HCT116 (cell line): ENCODE measurements around the gene ADK. TPM values are rescaled to one million over a fixed set of nuclear protein-coding genes. Genes with fewer than 3 reads are reported as not detected.

Source experiments
- ATAC-seq: fragments of 200-7000 bp; cut with Tn5 transposase; 2 replicates; pipeline ENCODE4 v1.9.1; 2020; ENCODE audit warnings: mild to moderate bottlenecking, moderate library complexity
- BruUV-seq: library from RNA; stranded (reverse); fragments of 400-500 nt; replicated peaks from 2 replicates; lab custom pipeline; 2021; lab: Mats Ljungman, UMichigan
- CTCF ChIA-PET: fragments of 300-600 bp; sonication (Branson Sonifier 250); formaldehyde crosslinking; loops from one replicate; lab custom pipeline; 2021; ENCODE audit warnings: antibody characterized with exemption; lab: Charles Lee
- POLR2A ChIA-PET: fragments of 300-600, 350-600 bp; sonication (Branson Sonifier 250); formaldehyde crosslinking; loops from one replicate; lab custom pipeline; 2021; ENCODE audit warnings: antibody characterized with exemption; lab: Charles Lee
- RAD21 ChIA-PET, 2 experiments: fragments of 300-600 bp; sonication (Branson Sonifier 250); formaldehyde crosslinking; loops; one replicate each; lab custom pipeline; 2023; ENCODE audit warnings: low total read pairs in 2 of 2; ENCODE audit not compliant: uncharacterized antibody in 2 of 2, unreplicated experiment in 2 of 2, low non-redundant PET in 1 of 2; lab: Charles Lee
- DNase-seq: peaks from one replicate; pipeline ENCODE4 v3.0.0-alpha.2; 2010; ENCODE audit warnings: low read depth, low spot score
- H2AFZ ChIP-seq: fragments of 200-600 bp; shearing (Covaris generic), sonication (generic); 2 replicates; pipeline ENCODE4 v1.6.1; 2017; ENCODE audit warnings: low read depth, mixed run types, mixed read lengths, antibody characterized with exemption, low read length; ENCODE audit not compliant: poor library complexity, severe bottlenecking
- H3K27ac ChIP-seq: 2 replicates; pipeline ENCODE4 v1.5.1; 2012; ENCODE audit warnings: low read depth, low read length
- H3K27me3 ChIP-seq: fragments of 200-600 bp; sonication (generic); 2 replicates; pipeline ENCODE4 v1.6.1; 2016; ENCODE audit warnings: mixed run types, low read length, mixed read lengths; ENCODE audit not compliant: insufficient read depth
- H3K36me3 ChIP-seq, 2 experiments: fragments of 200-500 bp in 1 of 2; fragments of 200-600 bp in 1 of 2; sonication (Bioruptor generic) in 1 of 2; sonication (generic) in 1 of 2; 2 replicates each; pipeline versions ENCODE4 v1.5.1 to v1.6.1; 2014 to 2016; ENCODE audit warnings: low read length in 2 of 2, inconsistent platforms in 1 of 2, mixed read lengths in 1 of 2, mixed run types in 1 of 2; ENCODE audit not compliant: insufficient read depth in 2 of 2, control insufficient read depth in 1 of 2
- H3K4me1 ChIP-seq, 2 experiments: fragments of 200-600 bp in 1 of 2; sonication (generic) in 1 of 2; 2 replicates each; pipeline versions ENCODE4 v1.5.1 to v1.6.1; 2012 to 2017; ENCODE audit warnings: low read length in 2 of 2, inconsistent platforms in 1 of 2, mild to moderate bottlenecking in 1 of 2, mixed read lengths in 1 of 2, mixed run types in 1 of 2, moderate library complexity in 1 of 2; ENCODE audit not compliant: insufficient read depth in 2 of 2, control insufficient read depth in 1 of 2
- H3K4me2 ChIP-seq: fragments of 200-600 bp; sonication (generic); 2 replicates; pipeline ENCODE4 v1.6.1; 2017; ENCODE audit warnings: mixed run types, low read length, mixed read lengths
- H3K4me3 ChIP-seq, 2 experiments: fragments of 200-600 bp in 1 of 2; sonication (generic) in 1 of 2; replicated peaks in 1 of 2; 2 replicates each; pipeline ENCODE4 v1.5.1; 2011 to 2016; ENCODE audit warnings: low read length in 2 of 2, control low read depth in 1 of 2, low read depth in 1 of 2, mild to moderate bottlenecking in 1 of 2, mixed read lengths in 1 of 2, mixed run types in 1 of 2
- H3K79me2 ChIP-seq: fragments of 200-600 bp; sonication (generic); 2 replicates; pipeline ENCODE4 v1.6.1; 2017; ENCODE audit warnings: mild to moderate bottlenecking, mixed run types, low read length, moderate library complexity, mixed read lengths; ENCODE audit not compliant: insufficient read depth
- H3K9ac ChIP-seq: fragments of 200-600 bp; sonication (generic); 2 replicates; pipeline ENCODE4 v1.6.1; 2016; ENCODE audit warnings: low read length, mixed read lengths
- H3K9me2 ChIP-seq: fragments of 200-600 bp; sonication (generic), shearing (Covaris generic); 2 replicates; pipeline ENCODE4 v1.6.1; 2017; ENCODE audit warnings: mixed run types, mild to moderate bottlenecking, moderate library complexity; ENCODE audit not compliant: insufficient read depth
- H3K9me3 ChIP-seq, 2 experiments: fragments of 200-500 bp in 1 of 2; fragments of 200-600 bp in 1 of 2; sonication (Bioruptor generic) in 1 of 2; sonication (generic) in 1 of 2; 2 replicates each; pipeline ENCODE4 v1.6.1; 2014 to 2017; ENCODE audit warnings: low read length in 2 of 2, mixed read lengths in 2 of 2, inconsistent platforms in 1 of 2, low read depth in 1 of 2, mild to moderate bottlenecking in 1 of 2, mixed run types in 1 of 2, moderate library complexity in 1 of 2; ENCODE audit not compliant: control insufficient read depth in 1 of 2, insufficient read depth in 1 of 2
- H4K20me1 ChIP-seq: fragments of 200-600 bp; sonication (generic), shearing (Covaris generic); 2 replicates; pipeline ENCODE4 v1.6.1; 2017; ENCODE audit warnings: mixed run types, mild to moderate bottlenecking, moderate library complexity; ENCODE audit not compliant: insufficient read depth
- CEBPB ChIP-seq: IDR thresholded peaks from 2 replicates; pipeline ENCODE4 v1.6.1; 2012; ENCODE audit warnings: low read depth
- EZH2 ChIP-seq: fragments of 200-600 bp; sonication (generic); IDR thresholded peaks from 2 replicates; pipeline ENCODE4 v1.6.1; 2017; ENCODE audit warnings: antibody characterized with exemption, mixed run types
- EZH2phosphoT487 ChIP-seq: fragments of 200-600 bp; IDR thresholded peaks from 2 replicates; pipeline ENCODE4 v1.6.1; 2018; ENCODE audit warnings: antibody characterized with exemption, borderline replicate concordance
- FOSL1 ChIP-seq: IDR thresholded peaks from 2 replicates; pipeline ENCODE4 v1.6.1; 2012; ENCODE audit warnings: low read depth
- JUND ChIP-seq: IDR thresholded peaks from 2 replicates; pipeline ENCODE4 v1.6.1; 2012
- POLR2A ChIP-seq: IDR thresholded peaks from 2 replicates; pipeline ENCODE4 v1.7.0; 2011; ENCODE audit warnings: borderline replicate concordance; ENCODE audit not compliant: insufficient read depth, insufficient read length; ENCODE audit errors: extremely low read depth
- POLR2AphosphoS5 ChIP-seq: IDR thresholded peaks from 2 replicates; pipeline ENCODE4 v1.6.1; 2011; ENCODE audit warnings: mild to moderate bottlenecking, low read depth, low read length, moderate library complexity
- RAD21 ChIP-seq: IDR thresholded peaks from 2 replicates; pipeline ENCODE4 v1.6.1; 2012; ENCODE audit warnings: low read depth, mild to moderate bottlenecking
- SIN3A ChIP-seq: IDR thresholded peaks from 2 replicates; pipeline ENCODE4 v1.6.1; 2012; ENCODE audit warnings: low read depth
- SP1 ChIP-seq: IDR thresholded peaks from 2 replicates; pipeline ENCODE4 v1.6.1; 2012; ENCODE audit warnings: low read depth
- SRF ChIP-seq: IDR thresholded peaks from 2 replicates; pipeline ENCODE4 v1.6.1; 2012; ENCODE audit warnings: low read depth
- TCF7L2 ChIP-seq: IDR thresholded peaks from 2 replicates; pipeline ENCODE4 v1.7.0; 2011; ENCODE audit warnings: borderline replicate concordance, inconsistent platforms; ENCODE audit not compliant: insufficient read depth, insufficient read length; ENCODE audit errors: extremely low read depth
- ZBTB33 ChIP-seq: IDR thresholded peaks from 2 replicates; pipeline ENCODE4 v1.6.1; 2011; ENCODE audit warnings: mild to moderate bottlenecking, low read length, moderate library complexity; ENCODE audit not compliant: insufficient replicate concordance; ENCODE audit errors: extremely low read depth
- ZFX ChIP-seq: fragments of 450-650 bp; IDR thresholded peaks from 2 replicates; pipeline ENCODE4 v1.6.1; 2017
- ZNF274 ChIP-seq: fragments of 200-500 bp; sonication (Bioruptor generic); IDR thresholded peaks from 2 replicates; pipeline ENCODE4 v1.6.1; 2014; ENCODE audit warnings: mild to moderate bottlenecking, low read depth, low read length, inconsistent platforms
- intact Hi-C: fragments of 100-400 bp; cut with micrococcal nuclease; formaldehyde crosslinking; loops from 2 replicates; pipeline ENCODE4 v1.10.0; 2022
- total RNA-seq: library from RNA; stranded (reverse); gene quantifications from one replicate; pipeline ENCODE4 v1.2.1, GENCODE V29; 2021; ENCODE audit not compliant: unreplicated experiment
- TF ChIP-seq, protein P1 (sequence below): IDR thresholded peaks from 2 replicates; pipeline ENCODE4 v1.6.1; 2012
- TF ChIP-seq, protein P2 (sequence below), 3 experiments: fragments of 200-600 bp in 1 of 3; sonication (generic) in 1 of 3; IDR thresholded peaks in 2 of 3; conservative IDR thresholded peaks in 1 of 3; 2 replicates each; pipeline ENCODE4 v1.5.1; 2012 to 2017; ENCODE audit warnings: low read depth in 2 of 3, low read length in 2 of 3, antibody characterized with exemption in 1 of 3, borderline replicate concordance in 1 of 3, control low read depth in 1 of 3, mild to moderate bottlenecking in 1 of 3, mixed read lengths in 1 of 3, mixed run types in 1 of 3, moderate library complexity in 1 of 3; ENCODE audit not compliant: insufficient read depth in 1 of 3

The ADK gene
- total RNA-seq, 1 experiment from 2014 or later = 55.0 TPM

DNA sequence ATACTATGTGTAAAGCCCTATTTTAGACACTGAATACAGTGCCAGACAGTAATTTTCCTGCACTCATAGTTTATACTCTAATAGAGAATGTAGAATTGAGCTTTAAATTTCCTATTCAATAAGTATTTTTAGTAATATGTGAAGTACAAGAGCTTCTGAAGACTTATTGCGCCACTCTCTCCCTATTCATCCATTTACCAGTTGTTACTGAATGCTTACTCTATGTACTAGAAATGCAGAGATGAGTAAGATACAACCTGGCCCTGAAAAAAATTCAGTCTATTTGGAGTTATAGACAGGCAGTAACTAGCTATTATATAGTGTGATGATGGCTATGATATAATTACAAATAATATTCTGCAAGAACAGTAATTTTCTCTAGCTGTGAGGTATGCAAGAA, 98.8 kb downstream of the ADK start:
- no peak overlapping the region for H3K4me3 ChIP-seq
- DNase-seq = no peak
- H3K27me3 ChIP-seq = no peaks in the 10 kb centered on the region
- H3K4me2 ChIP-seq = no peak overlapping the region
- BruUV-seq = no TSS peak
- peaks cover 4% of the 10 kb centered on the region in 2 experiments; a peak in 3 of 4 replicates for H3K4me1 ChIP-seq
- no peaks in the 10 kb centered on the region; the same call in 1 of the 2 replicates for H3K79me2 ChIP-seq
- H4K20me1 ChIP-seq = no peaks in the 10 kb centered on the region
- no peaks in the 10 kb centered on the region for H3K9me3 ChIP-seq
- ChIA-PET POLR2A (no interaction called here), CTCF (no interaction called here), RAD21 (no interaction called here)
- no peaks in the 10 kb centered on the region for H3K9me2 ChIP-seq
- no peak for TF ChIP-seq ZFX
- no peak for TF ChIP-seq POLR2AphosphoS5
- no peak for TF ChIP-seq ZNF274
- TF ChIP-seq SP1 = no peak
- TF ChIP-seq, protein P1, sequence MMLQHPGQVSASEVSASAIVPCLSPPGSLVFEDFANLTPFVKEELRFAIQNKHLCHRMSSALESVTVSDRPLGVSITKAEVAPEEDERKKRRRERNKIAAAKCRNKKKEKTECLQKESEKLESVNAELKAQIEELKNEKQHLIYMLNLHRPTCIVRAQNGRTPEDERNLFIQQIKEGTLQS = no peak
- no peak for TF ChIP-seq CEBPB
- TF ChIP-seq FOSL1 = no peak
- TF ChIP-seq JUND = no peak
- no peak for TF ChIP-seq EZH2phosphoT487
- TF ChIP-seq, protein P2, sequence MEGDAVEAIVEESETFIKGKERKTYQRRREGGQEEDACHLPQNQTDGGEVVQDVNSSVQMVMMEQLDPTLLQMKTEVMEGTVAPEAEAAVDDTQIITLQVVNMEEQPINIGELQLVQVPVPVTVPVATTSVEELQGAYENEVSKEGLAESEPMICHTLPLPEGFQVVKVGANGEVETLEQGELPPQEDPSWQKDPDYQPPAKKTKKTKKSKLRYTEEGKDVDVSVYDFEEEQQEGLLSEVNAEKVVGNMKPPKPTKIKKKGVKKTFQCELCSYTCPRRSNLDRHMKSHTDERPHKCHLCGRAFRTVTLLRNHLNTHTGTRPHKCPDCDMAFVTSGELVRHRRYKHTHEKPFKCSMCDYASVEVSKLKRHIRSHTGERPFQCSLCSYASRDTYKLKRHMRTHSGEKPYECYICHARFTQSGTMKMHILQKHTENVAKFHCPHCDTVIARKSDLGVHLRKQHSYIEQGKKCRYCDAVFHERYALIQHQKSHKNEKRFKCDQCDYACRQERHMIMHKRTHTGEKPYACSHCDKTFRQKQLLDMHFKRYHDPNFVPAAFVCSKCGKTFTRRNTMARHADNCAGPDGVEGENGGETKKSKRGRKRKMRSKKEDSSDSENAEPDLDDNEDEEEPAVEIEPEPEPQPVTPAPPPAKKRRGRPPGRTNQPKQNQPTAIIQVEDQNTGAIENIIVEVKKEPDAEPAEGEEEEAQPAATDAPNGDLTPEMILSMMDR (IDR thresholded peaks at IDR 0.05 in 2 of 3, conservative IDR thresholded peaks at IDR 0.05 in 1 of 3; ENCODE audit: borderline replicate concordance in 1 of 3, insufficient read depth in 1 of 3, low read depth in 2 of 3, low read length in 2 of 3) = no peak
- no peak for TF ChIP-seq POLR2A
- no peak for TF ChIP-seq ZBTB33
- TF ChIP-seq TCF7L2 = no peak
- TF ChIP-seq SRF = no peak
- TF ChIP-seq SIN3A = no peak
- TF ChIP-seq EZH2 = no peak
- TF ChIP-seq RAD21 = no peak
- H3K27ac ChIP-seq = no peak overlapping the region
- H3K36me3 ChIP-seq = no peaks in the 10 kb centered on the region
- no peak for ATAC-seq
- no peak overlapping the region for H2AFZ ChIP-seq
- intact Hi-C loops = no loop called here
- H3K9ac ChIP-seq = no peak overlapping the region
